IPS-20b (cell line): Measurements from ENCODE around the gene SLC38A6.
"Not testable (repeated sequence)": the region's sequence is repeated elsewhere in the genome, so short reads cannot be mapped to it uniquely, and the experiment has no call there.

Experiments used
- H3K27ac ChIP-seq: one replicate; pipeline ENCODE4 v1.5.1; 2013; ENCODE audit warnings: low read length
- H3K27me3 ChIP-seq: 2 replicates; pipeline ENCODE4 v1.6.1; 2013; ENCODE audit warnings: mild to moderate bottlenecking, low read length, inconsistent platforms; ENCODE audit not compliant: insufficient read depth
- H3K36me3 ChIP-seq: 2 replicates; pipeline ENCODE4 v1.6.1; 2013; ENCODE audit warnings: low read depth, mild to moderate bottlenecking, inconsistent platforms, low read length, moderate library complexity; ENCODE audit not compliant: insufficient read depth
- H3K4me1 ChIP-seq: 2 replicates; pipeline ENCODE4 v1.6.1; 2013; ENCODE audit warnings: mild to moderate bottlenecking, control low read depth, inconsistent platforms, low read length, moderate library complexity; ENCODE audit not compliant: insufficient read depth
- H3K4me3 ChIP-seq: 2 replicates; pipeline ENCODE4 v1.5.1; 2013; ENCODE audit warnings: mild to moderate bottlenecking, low read length, inconsistent platforms
- H3K9ac ChIP-seq: 2 replicates; pipeline ENCODE4 v1.6.1; 2013; ENCODE audit warnings: low read depth, mild to moderate bottlenecking, inconsistent platforms, low read length, moderate library complexity
- H3K9me3 ChIP-seq: 2 replicates; pipeline ENCODE4 v1.6.1; 2013; ENCODE audit warnings: mild to moderate bottlenecking, low read depth, low read length, inconsistent platforms; ENCODE audit not compliant: insufficient read depth

The SLC38A6 gene

DNA sequence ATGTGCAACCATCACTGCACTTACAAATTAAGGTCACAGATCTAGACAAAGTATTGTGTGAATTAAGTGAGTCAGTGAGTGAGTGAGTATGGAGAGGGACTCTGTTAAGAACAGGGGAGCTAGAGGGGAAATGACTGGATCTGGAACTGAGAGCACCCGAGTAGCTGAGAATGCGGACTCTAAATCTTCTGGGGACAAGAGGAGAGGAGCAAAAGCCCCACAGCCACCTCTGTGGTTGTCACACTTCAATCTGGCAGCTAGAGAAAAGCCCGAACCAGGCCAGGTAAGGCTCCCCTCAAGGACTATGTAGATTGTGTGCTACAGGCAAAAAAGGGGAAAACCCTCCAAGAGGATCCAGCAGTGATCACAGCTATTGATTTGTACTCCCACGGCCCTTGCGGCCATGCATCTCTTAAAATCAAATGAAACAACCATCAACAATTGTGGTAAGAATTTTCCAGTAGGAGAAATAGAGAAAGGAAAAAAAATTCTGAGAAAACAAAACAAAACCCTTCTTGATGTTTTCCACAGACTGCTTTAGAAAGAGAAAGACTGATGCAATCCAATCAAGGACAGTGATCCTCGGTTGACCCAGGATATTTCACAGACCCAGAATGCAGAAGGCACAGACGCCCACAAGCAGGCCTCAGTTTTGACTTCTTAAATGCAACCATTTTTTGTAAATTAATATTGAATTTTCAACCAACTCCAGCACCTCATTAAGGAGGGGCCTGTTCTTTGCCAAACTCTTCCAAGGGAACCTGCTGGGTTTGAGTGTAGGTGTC lies 109.6 kb downstream of the SLC38A6 start:
- no peaks in the 10 kb centered on the region for H3K27me3 ChIP-seq
- no peak overlapping the region for H3K27ac ChIP-seq
- no peak overlapping the region for H3K4me3 ChIP-seq
- peak overlapping the region; percentile 13; the same call in 1 of the 2 replicates for H3K9ac ChIP-seq
- H3K36me3 ChIP-seq, result no peaks in the 10 kb centered on the region
- H3K4me1 ChIP-seq, result peaks cover 5% of the 10 kb centered on the region; the same call in 1 of the 2 replicates
- no peaks in the 10 kb centered on the region for H3K9me3 ChIP-seq

DNA sequence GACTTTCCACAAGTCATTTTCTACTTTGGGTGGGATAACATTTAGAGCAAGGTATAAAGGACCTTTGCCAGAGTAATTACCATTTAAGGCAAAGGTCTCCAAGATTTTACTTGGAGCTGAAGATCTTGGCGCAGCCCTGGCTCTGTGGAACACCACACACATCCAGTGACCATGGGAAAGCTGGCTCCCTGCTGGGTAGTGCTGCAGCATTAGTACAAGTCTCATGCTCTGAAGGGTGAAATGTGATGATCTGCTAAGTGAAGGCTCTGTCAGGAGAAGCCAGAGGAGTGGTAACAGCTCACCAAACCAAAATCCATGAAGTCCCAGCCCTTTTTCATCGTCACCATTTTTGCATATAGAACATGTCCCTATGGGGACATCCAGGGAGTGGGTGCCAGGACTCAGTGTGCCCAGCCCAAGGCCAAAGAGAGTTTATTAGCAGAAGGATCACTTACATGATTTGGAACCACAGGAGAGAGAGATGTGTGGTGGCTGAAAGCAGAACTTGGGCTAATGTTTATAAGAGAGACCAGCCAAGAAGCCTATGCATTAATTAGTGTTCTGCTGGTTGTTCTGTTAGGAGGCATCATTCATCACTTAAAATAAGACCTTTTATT lies 110.7 kb downstream of the SLC38A6 start:
- Histone ChIP-seq H3K4me1 (peaks cover 5% of the 10 kb centered on the region; the same call in 1 of the 2 replicates), H3K27me3 (no peaks in the 10 kb centered on the region), H3K36me3 (no peaks in the 10 kb centered on the region), H3K27ac (no peak overlapping the region), H3K9me3 (no peaks in the 10 kb centered on the region), H3K4me3 (no peak overlapping the region), H3K9ac (no peak overlapping the region)

DNA sequence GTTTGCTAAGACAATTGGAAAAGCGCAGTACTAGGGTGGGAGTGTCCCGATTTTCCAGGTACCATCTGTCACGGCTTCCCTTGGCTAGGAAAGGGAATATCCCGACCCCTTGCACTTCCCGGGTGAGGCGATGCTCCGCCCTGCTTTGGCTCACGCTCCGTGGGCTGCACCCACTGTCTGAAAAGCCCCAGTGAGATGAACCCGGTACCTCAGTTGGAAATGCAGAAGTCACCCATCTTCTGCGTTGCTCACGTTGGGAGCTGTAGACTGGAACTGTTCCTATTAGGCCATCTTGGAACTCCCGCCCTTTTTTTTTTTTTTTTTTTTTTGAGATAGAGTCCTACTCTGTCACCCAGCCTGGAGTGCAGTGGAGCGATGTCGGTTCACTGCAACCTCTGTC lies 117.1 kb downstream of the SLC38A6 start:
- not testable (repeated sequence) for H3K36me3 ChIP-seq, H3K27me3 ChIP-seq, H3K27ac ChIP-seq, H3K9ac ChIP-seq, H3K4me3 ChIP-seq
- Histone ChIP-seq H3K4me1 (peaks cover 20% of the 10 kb centered on the region), H3K9me3 (peaks cover 16% of the 10 kb centered on the region)

DNA sequence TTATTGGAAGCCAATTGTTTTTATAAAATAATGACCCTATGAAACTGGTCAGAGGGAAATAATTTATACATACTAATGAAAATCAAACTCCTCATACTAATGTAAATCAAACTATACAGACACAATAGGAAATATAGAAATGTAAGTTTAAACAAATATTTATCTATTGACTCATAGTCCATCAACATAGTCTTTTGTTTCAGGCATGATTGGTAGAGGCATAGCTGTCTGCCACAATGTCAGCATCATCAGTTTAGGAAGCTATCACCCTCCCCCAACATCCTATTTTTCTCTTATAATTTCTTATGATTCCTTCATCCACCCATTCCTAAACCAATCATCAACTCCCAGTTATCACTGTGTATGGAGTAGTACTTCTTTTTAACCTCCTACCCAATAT lies 117.7 kb downstream of the SLC38A6 start:
- Histone ChIP-seq H3K9ac (no peak overlapping the region), H3K4me3 (no peak overlapping the region), H3K4me1 (peaks cover 26% of the 10 kb centered on the region), H3K27ac (no peak overlapping the region), H3K9me3 (peaks cover 16% of the 10 kb centered on the region), H3K27me3 (no peaks in the 10 kb centered on the region), H3K36me3 (no peaks in the 10 kb centered on the region)

DNA sequence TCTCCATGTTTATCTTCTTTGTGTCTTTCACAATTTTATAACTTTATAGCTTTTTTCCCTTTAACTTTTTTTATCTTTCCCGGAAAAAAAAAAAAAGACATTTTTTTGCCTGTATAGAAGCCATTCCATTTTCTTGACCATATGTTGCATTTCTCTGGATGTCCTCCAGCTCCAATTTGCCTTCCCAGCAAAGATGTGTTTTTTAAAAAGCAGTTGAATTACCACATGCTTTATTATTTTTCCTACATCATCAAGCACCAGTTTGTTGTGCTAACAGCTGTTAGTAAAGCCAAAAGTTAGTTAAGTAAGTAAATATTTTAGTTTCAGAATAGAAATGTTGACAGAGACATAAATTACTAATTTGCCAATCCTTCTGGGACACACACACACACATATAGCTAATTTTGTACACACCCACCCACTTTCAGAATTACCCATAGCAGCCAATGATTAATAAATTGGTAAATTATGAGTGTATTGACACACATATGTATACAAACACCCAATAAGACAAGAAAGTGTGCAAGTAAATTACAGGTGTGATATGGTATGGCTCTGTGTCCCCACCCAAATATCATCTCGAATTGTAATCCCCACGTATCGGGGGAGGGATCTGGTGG lies 118.3 kb downstream of the SLC38A6 start:
- no peaks in the 10 kb centered on the region for H3K27me3 ChIP-seq
- H3K27ac ChIP-seq, result no peak overlapping the region
- H3K9ac ChIP-seq, result no peak overlapping the region
- H3K36me3 ChIP-seq, result no peaks in the 10 kb centered on the region
- H3K4me1 ChIP-seq, result peaks cover 32% of the 10 kb centered on the region
- H3K4me3 ChIP-seq, result no peak overlapping the region
- peaks cover 16% of the 10 kb centered on the region for H3K9me3 ChIP-seq

DNA sequence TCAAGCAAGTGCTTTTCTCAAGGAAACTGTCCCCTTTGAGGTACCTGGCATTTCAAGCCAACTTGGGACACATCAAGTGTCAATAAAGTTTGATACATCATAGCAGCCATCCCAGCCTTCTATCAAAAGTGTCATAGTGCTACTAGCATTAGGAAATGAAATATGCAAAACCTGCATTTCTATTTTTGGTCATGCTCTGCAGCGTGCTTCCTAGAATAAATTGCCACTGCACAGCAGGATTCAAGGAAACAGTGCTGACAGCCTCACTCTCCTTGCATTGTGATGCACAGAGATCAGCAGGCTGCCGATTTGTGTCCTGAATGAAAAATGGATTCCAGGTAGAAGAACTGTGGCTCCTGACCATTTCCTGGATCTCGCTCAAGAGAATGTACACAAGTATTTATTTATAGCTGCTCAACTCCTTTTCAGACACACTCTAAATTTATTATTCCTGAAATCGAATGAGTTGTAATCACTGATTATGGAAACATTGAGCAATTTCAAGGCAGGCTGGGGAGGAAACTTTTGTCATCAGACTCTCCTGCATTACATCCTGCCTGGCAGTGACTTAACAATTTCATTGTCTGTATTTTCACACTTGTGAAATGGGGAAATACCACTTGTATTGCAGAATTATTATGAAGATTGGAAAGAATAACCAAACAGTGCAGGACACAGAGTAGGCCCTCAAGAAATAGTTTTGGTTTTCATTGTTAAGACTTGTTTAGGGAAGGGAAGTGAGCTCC lies 120.9 kb downstream of the SLC38A6 start:
- Histone ChIP-seq H3K4me3 (no peak overlapping the region), H3K9ac (peak overlapping the region; percentile 32; the same call in 1 of the 2 replicates), H3K9me3 (peaks cover 16% of the 10 kb centered on the region)

More for the DNA sequence above, 120.9 kb downstream of the SLC38A6 start:
- H3K4me1 ChIP-seq, result peaks cover 33% of the 10 kb centered on the region
- peak overlapping the region; percentile 37 for H3K27ac ChIP-seq
- H3K27me3 ChIP-seq, result no peaks in the 10 kb centered on the region
- H3K36me3 ChIP-seq, result no peaks in the 10 kb centered on the region
